ENCODE data around the gene PATJ.

DNA sequence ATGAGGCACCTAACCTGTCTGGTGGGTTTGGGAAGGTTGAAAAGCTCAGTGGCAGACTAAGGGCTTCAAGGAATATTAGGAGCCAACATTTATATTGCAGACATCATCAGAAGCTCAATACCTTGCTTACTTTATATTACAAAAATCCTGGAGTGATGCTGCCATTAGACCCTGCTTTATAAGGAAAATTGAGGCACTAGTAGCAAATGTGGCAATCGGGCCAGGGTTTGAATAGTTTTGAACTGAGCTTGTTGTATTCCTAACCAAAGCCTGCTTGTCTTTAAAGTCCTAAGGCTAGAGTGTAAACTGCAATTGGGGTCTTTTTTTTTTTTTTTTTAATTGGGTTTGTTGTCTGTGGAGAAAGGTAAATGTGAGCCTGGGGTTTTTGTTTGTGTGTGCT lies 466.7 kb downstream of the PATJ start:
- TF ChIP-seq, protein P1, sequence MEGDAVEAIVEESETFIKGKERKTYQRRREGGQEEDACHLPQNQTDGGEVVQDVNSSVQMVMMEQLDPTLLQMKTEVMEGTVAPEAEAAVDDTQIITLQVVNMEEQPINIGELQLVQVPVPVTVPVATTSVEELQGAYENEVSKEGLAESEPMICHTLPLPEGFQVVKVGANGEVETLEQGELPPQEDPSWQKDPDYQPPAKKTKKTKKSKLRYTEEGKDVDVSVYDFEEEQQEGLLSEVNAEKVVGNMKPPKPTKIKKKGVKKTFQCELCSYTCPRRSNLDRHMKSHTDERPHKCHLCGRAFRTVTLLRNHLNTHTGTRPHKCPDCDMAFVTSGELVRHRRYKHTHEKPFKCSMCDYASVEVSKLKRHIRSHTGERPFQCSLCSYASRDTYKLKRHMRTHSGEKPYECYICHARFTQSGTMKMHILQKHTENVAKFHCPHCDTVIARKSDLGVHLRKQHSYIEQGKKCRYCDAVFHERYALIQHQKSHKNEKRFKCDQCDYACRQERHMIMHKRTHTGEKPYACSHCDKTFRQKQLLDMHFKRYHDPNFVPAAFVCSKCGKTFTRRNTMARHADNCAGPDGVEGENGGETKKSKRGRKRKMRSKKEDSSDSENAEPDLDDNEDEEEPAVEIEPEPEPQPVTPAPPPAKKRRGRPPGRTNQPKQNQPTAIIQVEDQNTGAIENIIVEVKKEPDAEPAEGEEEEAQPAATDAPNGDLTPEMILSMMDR (IDR thresholded peaks at IDR 0.05; ENCODE audit: insufficient read depth, low read length, poor library complexity, severe bottlenecking) = no peak
- TF ChIP-seq EZH2phosphoT487 (conservative IDR thresholded peaks at IDR 0.05; ENCODE audit: low read length) = no peak

Data from SU-DHL-6 (cell line).